ENCODE data around the gene PCDHGA9.

The PCDHGA9 gene

GRCh38 chr5:141439411-141440141, 37.0 kb downstream of the PCDHGA9 start:
- DNase-seq (ENCODE audit: extremely low read depth, insufficient read length), result no peak
- Histone ChIP-seq H3K36me3 (ENCODE audit: control insufficient read depth, insufficient read depth, low read length) (no peaks in the 10 kb centered on the region), H3K27me3 (replicated peaks; ENCODE audit: control insufficient read depth, insufficient read depth, low read length) (no peaks in the 10 kb centered on the region), H3K4me3 (replicated peaks; ENCODE audit: low read depth, low read length) (no peak overlapping the region)
- TF ChIP-seq, protein P1, sequence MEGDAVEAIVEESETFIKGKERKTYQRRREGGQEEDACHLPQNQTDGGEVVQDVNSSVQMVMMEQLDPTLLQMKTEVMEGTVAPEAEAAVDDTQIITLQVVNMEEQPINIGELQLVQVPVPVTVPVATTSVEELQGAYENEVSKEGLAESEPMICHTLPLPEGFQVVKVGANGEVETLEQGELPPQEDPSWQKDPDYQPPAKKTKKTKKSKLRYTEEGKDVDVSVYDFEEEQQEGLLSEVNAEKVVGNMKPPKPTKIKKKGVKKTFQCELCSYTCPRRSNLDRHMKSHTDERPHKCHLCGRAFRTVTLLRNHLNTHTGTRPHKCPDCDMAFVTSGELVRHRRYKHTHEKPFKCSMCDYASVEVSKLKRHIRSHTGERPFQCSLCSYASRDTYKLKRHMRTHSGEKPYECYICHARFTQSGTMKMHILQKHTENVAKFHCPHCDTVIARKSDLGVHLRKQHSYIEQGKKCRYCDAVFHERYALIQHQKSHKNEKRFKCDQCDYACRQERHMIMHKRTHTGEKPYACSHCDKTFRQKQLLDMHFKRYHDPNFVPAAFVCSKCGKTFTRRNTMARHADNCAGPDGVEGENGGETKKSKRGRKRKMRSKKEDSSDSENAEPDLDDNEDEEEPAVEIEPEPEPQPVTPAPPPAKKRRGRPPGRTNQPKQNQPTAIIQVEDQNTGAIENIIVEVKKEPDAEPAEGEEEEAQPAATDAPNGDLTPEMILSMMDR (IDR thresholded peaks at IDR 0.05; ENCODE audit: insufficient read depth, low read length, poor library complexity, severe bottlenecking), result no peak

GRCh38 chr5:141440341-141440740, 37.8 kb downstream of the PCDHGA9 start:
- Histone ChIP-seq H3K27me3 (replicated peaks; ENCODE audit: control insufficient read depth, insufficient read depth, low read length) (no peaks in the 10 kb centered on the region), H3K36me3 (ENCODE audit: control insufficient read depth, insufficient read depth, low read length) (no peaks in the 10 kb centered on the region), H3K4me3 (replicated peaks; ENCODE audit: low read depth, low read length) (no peak overlapping the region)
- TF ChIP-seq, protein P1 (IDR thresholded peaks at IDR 0.05; ENCODE audit: insufficient read depth, low read length, poor library complexity, severe bottlenecking), result no peak
- DNase-seq (ENCODE audit: extremely low read depth, insufficient read length), result no peak

DNA sequence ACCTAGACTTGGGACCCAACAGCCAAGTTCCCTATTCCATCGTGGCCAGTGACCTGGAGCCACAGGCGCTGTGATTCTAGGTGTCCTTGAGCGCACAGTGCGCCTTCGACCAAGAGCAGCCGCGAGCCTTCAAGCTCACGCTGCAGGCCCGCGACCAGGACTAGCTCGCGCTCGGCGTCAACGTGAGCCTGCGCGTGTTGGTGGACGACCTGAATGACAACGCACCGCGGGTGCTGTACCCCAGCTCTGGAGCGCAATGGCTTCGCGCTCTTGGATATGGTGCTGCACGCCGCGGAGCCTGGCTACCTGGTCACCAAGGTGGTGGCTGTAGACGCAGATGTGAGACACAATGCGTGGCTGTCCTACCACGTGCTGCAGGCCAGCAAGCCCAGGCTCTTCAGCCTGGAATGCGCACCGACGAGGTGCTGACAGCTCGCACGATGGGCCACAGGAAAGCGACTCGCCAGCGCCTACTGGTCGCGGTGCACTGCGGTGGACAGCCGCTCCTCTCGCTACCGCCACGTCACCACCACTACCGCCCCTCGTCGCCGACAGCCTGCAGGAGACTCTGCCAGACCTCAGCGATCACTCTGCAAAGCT, 39.1 kb downstream of the PCDHGA9 start:
- Histone ChIP-seq H3K4me3 (replicated peaks; ENCODE audit: low read depth, low read length) (no peak overlapping the region), H3K36me3 (ENCODE audit: control insufficient read depth, insufficient read depth, low read length) (no peaks in the 10 kb centered on the region), H3K27me3 (replicated peaks; ENCODE audit: control insufficient read depth, insufficient read depth, low read length) (no peaks in the 10 kb centered on the region)
- TF ChIP-seq, protein P1 (IDR thresholded peaks at IDR 0.05; ENCODE audit: insufficient read depth, low read length, poor library complexity, severe bottlenecking), result no peak
- peak; percentile 5 for DNase-seq (ENCODE audit: extremely low read depth, insufficient read length)

All from GM06990 (cell line).